KBM-7 (cell line): ENCODE data around the gene SHC3.

ENCODE experiments used
- DNase-seq: peaks from one replicate; pipeline ENCODE4 v3.0.0-alpha.2; 2015
- in situ Hi-C: fragments of 300-500 bp; cut with MboI; formaldehyde crosslinking; loops from 2 replicates; pipeline ENCODE4 v1.14.3; 2020; ENCODE audit warnings: low sequenced_read_pairs, low pct_unique_long_range_greater_than_20kb, mixed read lengths

Gene SHC3

DNA sequence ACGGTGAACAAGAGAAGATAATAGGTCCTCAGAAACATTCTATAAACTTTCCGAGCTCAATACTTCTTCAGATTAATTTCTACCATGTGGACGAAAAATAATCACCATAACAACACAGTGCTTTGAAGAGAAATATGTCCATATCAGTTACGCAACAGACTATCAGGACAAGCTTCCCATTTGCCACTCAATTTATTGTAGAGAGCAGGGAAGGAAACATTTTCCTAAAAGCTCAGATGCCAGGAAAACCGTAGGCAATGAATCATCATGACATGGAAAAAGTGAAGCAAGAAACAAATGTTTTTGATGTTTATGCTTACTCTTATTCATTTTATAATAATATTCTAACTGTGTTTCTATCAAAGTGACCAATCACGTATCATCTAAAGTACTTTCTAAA lies 99.8 kb downstream of the SHC3 start:
- in situ Hi-C loops, result no loop called here
- no peak for DNase-seq

DNA sequence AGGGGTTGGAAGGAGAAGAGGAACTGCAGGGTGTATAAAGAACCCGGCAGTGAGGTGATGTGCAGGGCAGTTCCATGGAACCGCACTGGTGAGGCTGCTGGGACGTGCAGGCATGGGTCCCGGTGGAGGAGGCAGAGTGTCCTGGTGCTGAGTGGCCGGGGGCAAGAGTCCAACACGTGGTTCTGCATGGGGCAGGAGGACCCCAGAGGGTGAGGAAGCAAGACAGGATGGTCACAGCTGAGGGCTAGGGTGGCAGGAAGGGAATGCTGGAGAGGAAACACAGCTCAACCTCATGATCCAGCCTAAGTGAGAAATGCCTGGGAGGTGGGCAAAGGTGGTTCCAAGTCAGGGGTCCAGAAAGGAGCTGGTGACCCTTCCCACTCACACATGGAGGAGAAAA lies 100.2 kb downstream of the SHC3 start:
- in situ Hi-C loops, result no loop called here
- no peak for DNase-seq

DNA sequence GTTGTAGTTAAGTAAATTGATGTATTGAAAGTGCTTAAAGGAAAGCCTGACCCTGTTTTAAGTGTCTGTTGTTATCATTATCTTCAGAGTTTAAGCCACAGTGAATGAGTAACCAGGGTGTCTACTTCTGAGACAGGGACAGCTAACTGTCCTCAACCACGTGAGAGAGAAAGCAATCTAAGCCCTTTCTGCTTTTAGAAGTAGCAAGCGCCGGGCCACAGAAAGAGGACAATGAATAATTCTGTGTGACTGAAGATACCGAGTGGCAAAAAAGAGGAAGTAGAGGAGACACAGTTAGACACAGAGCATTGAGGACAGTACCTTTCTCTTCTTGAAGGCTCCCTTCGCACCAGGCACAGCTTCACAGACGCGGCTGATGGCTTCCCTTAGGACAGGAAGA lies 101.1 kb downstream of the SHC3 start:
- peak; percentile 39 for DNase-seq
- in situ Hi-C loops, result no loop called here

DNA sequence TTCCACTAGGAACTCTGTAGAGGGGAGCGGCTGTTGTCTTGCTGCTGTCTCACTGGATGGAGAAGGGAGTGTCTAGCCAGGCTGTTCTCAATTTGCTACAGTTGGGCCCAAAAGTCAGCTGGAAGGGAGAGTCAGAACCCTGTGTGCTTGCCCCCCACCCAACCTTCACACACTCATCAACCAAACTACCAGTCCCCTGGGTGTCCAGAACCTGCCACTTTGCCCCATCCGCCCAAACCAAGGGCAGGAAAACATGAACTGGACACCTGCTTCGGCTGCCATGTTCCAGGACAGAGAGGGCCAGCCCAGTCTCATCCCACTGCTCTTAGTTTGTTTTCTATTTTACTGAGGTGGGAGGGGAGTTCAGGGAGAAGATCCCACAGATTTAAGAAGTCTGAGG lies 105.2 kb downstream of the SHC3 start:
- no peak for DNase-seq
- in situ Hi-C loops, result no loop called here

DNA sequence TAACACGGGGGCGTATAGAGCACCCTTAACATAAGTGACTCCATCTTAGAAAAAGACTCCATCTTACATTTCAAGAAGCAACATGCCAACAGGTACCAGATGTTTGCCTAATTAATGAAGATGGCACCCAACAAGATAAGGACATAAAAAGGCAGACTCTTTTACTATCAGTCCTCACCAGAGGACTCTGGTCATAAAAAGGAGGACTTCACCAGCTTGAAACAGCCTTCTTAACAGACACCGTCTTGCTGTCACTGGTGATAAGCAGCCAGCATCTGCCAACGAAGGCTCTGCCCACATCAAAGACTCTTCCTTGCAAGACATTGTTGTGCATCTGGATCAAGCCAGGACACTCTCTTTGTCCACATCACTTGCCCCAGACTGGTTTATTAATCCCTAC lies 107.0 kb downstream of the SHC3 start:
- in situ Hi-C loops, result no loop called here
- DNase-seq, result no peak

DNA sequence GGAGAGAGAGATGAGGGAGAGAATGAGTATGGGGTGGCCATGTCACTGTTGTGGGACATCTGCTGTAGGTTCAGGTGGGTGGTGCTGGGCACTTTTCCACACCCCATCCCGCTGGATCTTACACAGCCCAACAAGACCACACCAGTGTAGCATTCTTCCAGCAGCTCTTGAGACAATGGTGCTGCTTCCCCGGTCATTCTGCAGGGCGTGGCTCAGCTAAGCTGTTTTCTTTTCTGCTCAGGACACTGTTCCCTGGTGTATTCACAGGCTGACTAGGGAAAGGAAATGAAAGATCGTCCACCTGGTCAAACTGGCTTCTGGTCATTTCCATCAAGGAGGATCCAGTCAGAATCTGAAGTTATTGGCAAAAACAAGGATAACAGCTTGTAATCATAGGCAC lies 111.8 kb downstream of the SHC3 start:
- in situ Hi-C loops, result no loop called here
- no peak for DNase-seq

DNA sequence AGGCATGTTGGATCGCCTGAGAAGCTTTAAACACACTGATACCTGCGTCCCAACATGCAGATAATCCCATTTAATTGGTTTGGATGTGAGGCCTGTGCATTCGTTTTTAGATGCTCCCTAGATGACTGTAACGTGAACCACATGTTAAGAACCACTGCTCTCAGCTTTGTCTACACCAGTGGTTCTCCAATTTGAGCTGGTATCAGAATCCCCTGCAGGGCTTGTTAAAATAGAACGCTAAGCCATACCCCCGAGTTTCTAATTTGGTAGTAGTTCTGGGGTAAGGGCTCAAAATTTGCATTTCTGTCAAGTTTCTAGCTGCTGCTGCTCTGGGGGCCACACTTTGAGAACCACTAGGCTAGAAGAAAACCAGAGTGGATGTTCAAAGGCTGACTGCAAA lies 112.7 kb downstream of the SHC3 start:
- in situ Hi-C loops, result no loop called here
- no peak for DNase-seq

DNA sequence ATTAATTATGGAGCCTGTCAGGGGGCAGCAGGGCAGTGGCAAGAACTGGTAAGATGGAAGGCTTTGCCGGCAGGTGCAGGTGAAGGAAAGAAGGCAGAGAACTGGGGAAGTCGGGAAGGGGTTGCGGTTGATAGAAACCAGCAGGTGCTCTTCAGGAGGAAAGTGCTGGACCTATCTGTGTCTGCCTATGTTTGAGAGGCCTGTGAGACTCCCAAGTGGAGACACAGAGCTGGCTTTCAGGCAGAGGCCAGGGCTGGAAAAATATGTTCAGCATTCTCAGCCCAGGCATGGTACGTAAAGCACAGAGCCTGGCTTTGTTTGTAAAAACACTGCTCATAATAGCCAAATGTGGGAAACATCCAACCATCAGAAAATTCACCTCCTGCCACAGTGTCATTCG lies 117.8 kb downstream of the SHC3 start:
- in situ Hi-C loops, result no loop called here
- no peak for DNase-seq

DNA sequence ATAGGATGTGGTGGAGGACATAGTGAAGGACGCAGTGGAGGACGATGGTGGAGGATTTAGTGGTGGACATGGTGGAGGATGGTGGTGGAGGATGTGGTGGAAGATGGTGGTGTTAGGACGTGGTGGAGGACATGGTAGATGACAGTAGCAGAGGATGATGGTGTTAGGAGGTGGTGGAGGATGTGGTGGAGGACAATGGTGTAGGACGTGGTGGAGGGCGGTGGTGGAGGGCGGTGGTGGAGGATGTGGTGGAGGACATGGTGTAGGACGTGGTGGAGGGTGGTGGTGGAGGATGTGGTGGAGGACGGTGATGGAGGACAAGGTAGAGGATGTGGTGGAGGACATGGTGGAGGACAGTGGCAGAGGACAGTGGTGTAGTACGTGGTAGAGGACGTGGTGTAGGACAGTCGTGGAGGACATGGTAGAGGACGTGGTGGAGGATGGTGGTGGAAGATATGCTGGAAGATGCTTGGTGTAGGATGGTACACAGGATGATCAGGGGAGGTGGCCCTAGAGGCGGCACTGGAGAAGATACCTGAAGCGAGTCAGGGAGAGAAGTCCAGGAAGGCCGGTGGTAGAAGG lies 118.6 kb downstream of the SHC3 start:
- no peak for DNase-seq
- in situ Hi-C loops, result no loop called here

DNA sequence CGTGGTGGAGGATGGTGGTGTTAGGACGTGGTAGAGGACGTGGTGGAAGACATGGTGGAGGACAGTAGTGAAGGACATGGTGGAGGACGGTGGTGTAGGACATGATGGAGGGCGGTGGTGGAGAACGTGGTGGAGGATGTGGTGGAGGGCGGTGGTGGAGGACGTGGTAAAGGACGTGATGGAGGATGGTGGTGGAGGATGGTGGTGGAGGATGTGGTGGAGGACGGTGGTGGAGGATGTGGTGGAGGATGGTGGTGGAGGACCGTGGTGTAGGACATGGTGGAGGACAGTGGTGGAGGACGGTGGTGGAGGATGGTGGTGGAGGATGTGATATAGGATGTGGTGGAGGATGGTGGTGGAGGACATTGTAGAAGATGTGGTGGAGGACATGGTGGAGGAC lies 119.7 kb downstream of the SHC3 start:
- in situ Hi-C loops, result no loop called here
- no peak for DNase-seq

DNA sequence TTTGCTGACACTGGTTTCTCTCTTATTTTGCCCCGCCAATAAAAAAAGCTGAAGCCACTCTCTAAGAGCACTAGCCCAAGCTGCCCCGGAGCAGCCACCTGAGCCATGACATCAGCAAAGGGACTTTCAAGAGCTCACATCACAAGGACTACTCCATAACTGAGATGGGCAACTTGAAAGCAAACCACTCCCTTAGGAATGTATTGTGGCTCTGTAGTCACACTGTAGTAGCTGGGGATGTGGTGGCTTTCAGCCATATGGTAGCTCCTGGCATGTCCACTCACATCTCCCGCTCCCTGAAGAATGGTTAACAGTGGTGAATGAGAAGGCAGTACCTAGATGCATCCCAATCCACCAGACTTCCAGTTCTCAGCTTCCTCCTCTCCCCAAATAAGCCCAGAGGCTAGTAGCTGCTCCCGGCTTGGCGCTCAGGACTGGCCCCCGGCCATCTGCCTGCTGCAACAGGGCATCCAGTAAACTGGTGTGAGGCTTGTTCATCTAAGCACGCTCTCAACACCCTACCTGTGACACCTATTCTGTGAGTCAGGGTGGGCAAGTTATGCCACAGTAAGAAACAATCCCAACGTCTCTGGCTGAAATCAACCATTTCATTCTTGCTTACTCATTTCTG lies 123.6 kb downstream of the SHC3 start:
- DNase-seq, result no peak
- in situ Hi-C loops, result no loop called here

DNA sequence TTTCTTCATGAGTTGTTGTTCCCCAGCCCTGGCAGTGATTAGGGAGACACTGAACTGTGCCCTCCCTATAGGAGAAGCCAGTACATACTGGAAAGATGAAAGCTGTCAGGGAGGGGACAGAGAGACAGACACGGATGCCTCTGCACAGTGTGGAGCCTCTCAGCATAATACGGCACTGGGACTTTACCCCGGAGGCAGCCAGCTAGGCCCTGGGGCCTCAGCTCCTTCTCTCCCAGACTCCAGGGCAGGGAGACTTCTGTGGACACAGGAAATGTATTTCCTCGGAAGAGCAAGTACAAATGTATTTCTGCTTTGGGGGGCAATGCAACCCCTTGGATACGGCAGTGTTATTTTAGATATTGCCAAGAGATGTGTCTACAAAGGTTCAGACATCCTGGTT lies 125.3 kb downstream of the SHC3 start:
- in situ Hi-C loops, result no loop called here
- no peak for DNase-seq

DNA sequence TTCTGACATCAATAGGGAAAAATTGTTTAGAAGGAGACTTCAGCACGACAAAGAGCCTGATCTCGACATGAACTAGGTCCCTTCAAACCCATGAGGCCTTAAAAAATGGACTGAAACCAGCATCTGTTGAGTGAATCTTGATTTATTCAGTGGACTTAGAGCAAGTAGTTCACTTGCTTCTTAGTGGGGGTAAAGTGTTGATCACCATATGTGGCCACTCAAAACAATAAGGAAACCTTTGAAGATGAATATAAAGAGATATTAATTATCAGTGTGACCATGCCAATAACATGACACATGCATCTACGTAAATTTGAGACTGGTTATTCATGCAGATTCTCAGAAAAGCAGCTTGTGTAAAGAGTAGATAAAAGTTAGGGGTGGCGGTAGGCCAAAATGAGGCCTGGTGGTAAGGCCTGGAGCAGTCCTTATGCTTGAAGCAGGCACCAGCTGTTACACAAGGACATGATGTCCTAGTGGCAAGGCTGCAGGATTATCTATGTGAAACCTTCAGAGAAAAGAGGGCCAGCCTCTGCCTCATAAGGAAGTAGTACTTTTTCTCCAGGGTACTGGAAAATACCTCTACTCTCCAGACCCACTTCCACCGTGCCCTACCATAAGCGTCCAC lies 126.0 kb downstream of the SHC3 start:
- in situ Hi-C loops, result no loop called here
- DNase-seq, result no peak

DNA sequence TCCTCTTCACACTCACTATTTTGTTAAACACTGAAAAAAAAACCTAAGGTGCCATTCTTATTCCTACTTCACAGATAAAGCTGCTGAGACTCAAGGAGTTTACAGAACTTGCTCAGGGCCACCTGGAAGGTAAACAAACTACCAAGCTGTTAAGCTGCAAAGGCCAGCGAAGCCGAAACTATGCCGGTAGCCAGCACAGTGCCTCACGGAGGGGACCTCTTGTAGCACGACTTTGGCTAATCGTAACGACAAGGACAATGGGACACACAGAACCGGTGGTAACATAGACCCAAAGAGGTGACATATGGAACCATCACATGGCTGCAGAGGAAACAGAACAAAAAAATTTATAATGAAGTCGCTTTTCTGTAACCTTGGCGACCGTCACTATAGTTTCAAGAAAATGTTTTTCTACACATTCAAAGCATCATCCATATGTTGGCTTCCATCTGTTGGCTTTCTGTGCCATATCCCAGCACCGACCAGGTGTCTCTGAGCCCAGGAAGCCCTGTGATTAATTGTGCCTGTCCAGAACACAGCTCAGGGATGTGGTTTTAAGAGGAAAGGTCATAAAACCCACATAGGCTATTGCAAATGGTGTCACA lies 127.1 kb downstream of the SHC3 start:
- no peak for DNase-seq

DNA sequence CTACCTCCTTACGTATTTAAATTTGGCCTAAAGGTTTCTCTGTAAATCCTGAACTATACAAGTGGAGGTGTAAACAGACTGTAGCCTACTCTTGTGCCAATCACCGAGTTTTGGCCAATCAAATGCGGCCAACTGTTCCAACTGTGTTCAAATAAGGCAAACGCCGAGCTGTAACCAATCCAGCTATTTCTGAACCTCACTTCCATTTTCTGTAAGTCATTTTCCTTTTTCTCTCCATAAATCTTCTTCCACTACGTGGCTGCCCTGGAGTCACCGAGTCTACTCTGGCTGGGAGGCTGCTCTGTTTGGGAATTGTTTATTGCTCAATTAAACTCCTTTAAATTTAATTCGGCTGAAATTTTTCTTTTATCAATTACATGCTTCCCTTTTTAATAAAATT lies 129.0 kb downstream of the SHC3 start:
- in situ Hi-C loops, result no loop called here
- no peak for DNase-seq

More for the DNA sequence above, 127.1 kb downstream of the SHC3 start:
- in situ Hi-C loops, result no loop called here

DNA sequence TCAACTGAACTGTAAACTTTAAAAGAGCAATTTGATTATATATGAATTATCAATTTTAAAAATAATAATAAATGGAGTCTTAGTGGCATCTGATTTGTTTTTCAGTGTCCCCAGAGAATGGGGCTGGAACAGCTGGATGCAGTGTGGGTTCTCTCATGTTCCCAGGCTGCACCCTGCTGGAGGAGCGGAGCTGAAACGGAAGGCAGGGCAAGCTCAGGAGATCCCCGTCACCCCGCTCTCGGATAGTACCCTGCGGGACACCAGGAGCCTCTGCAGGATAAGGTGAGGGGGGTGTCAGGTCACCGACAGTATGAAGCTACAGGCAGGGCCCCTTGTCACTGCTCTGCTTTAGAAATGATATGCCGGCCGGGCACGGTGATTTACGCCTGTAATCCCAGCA lies 130.0 kb downstream of the SHC3 start:
- in situ Hi-C loops, result no loop called here
- no peak for DNase-seq

DNA sequence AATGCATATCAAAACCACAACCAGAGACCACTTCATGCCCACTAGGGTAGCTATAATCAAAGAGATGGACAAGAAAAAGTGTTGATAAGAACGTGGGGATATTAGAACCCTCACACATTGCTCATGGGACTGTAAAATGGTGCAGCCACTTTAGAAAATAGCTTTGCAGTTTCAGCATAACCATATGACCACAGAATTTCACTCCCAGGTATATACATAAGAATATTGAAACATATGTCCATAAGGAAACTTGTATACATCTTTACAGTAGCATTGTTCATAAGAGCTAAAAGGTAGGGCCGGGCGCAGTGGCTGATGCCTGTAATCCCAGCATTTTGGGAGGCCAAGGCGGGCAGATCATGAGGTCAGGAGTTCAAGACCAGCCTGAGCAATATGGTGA lies 131.0 kb downstream of the SHC3 start:
- DNase-seq, result no peak
- in situ Hi-C loops, result no loop called here

DNA sequence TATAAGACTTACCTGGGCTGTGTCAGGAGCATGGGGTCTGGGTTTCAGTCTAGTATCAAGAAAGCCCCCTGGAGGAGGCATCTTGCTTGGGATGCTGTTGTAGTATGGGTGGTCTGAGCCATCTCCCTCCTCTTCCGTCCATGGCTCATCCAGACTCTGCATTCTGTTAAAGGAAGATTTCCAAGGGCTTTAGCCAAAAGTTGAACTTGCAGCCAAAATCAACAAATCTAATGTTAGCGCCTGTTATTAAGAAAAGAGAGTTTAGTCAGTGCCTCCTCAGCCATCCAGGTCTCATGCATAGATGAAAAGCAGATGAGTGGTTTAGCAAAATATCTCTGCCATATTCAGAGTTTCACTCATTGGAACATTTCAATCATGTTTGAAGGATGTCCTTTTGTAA lies 131.8 kb downstream of the SHC3 start:
- in situ Hi-C loops, result no loop called here
- no peak for DNase-seq

DNA sequence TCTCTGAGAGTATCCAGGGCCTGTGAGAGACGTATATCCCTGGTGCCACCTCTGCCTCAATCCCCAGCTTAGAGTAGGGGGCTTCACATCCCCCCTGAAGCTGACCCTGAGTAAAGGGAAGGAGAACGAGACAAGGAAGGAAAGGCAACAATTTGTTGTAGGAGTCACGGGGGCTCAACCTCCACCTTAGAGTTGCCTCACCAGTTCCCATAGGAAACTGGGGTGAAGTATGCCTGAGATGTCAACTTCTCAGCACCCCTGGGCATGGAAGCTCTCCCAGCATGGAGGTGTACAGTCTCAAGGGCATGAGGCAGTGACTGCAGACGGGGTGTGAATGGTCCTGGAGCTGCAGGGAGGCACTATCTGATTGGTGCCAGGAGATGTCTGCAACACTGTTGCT lies 133.7 kb downstream of the SHC3 start:
- in situ Hi-C loops, result no loop called here
- no peak for DNase-seq

DNA sequence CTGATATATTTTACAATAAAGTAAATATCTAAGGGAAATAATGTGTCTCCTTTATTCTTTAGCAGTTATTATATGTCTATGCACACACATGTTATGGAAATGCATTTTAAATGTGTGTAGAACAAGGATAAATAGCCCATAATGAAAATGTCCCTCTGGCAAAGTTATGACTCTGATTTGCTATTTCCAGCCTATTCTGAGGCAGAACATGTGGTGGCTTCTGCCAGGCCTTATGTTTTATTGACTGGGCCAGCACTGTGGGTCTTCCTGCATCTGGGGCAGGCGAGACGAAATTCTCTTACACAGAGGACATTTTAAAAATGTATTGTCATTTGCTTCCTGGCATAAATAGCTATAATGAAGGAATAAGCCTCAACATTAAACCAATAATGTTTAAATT lies 134.5 kb downstream of the SHC3 start:
- in situ Hi-C loops, result no loop called here
- no peak for DNase-seq

DNA sequence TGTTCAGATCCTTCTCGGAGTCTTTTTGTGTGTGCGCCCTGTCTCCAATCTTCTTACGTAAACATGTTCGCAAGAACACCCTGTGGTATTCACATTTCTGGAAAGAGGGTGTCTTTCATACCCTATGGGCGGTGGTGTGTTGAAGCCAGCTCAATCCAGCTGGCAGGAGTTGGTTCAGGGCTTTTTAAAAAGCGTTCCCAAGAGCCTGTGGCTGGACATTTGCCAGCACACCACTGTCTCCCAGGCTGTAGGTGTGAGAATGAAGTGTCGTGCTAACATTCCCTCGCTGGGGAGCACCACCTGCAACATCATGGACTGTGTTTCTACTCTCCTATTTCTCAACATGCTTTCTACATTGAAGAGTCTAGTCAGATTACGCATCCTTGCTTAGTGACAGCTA lies 135.6 kb downstream of the SHC3 start:
- DNase-seq, result no peak
- in situ Hi-C loops, result no loop called here
